Activated naive CD4-positive, alpha-beta T cell treated with anti-CD3 and anti-CD28 coated beads, Interleukin-2, amount 10 ng/mL, durations not matched to agents 7 days and 5 days (primary cell): ENCODE results near the gene SLC40A1.

Experiments
- CTCF ChIA-PET: fragments of 350-600 bp; sonication (Branson Sonifier 250); formaldehyde crosslinking; loops from one replicate; lab custom pipeline; 2021; ENCODE audit warnings: antibody characterized with exemption; lab: Charles Lee
- DNase-seq: peaks from one replicate; pipeline ENCODE4 v3.0.0-alpha.2; 2020
- H3K27ac Mint-ChIP-seq: one replicate; pipeline ENCODE4 v1.8.0; 2021; ENCODE audit warnings: mild to moderate bottlenecking, moderate library complexity, mixed read lengths
- H3K27me3 Mint-ChIP-seq: one replicate; pipeline ENCODE4 v1.8.0; 2021; ENCODE audit warnings: mild to moderate bottlenecking, mixed read lengths
- H3K36me3 Mint-ChIP-seq: one replicate; pipeline ENCODE4 v1.8.0; 2021; ENCODE audit warnings: mixed read lengths
- H3K4me1 Mint-ChIP-seq: one replicate; pipeline ENCODE4 v1.8.0; 2021; ENCODE audit warnings: mixed read lengths
- H3K4me3 Mint-ChIP-seq: one replicate; pipeline ENCODE4 v1.8.0; 2021; ENCODE audit warnings: mild to moderate bottlenecking, moderate library complexity, mixed read lengths
- H3K9me3 Mint-ChIP-seq: one replicate; pipeline ENCODE4 v1.8.0; 2021; ENCODE audit warnings: mixed read lengths

Gene SLC40A1

GRCh38 chr2:189548666-189549448, 31.7 kb downstream of the SLC40A1 start:
- Mint-ChIP-seq H3K4me1 (no peaks in the 10 kb centered on the region), H3K27ac (no peak overlapping the region), H3K27me3 (no peaks in the 10 kb centered on the region), H3K9me3 (no peaks in the 10 kb centered on the region), H3K4me3 (no peak overlapping the region), H3K36me3 (no peaks in the 10 kb centered on the region)
- DNase-seq = no peak
- CTCF ChIA-PET = interaction anchor here (0.7 kb wide), 1 partner anchor 1064 kb away, joined by 7 read pairs; no protein-coding TSS in a partner anchor

- H3K27me3 Mint-ChIP-seq = no peaks in the 10 kb centered on the region
- CTCF ChIA-PET = no interaction called here
- no peaks in the 10 kb centered on the region for H3K9me3 Mint-ChIP-seq
- DNase-seq = no peak
- H3K4me3 Mint-ChIP-seq = no peak overlapping the region
- H3K36me3 Mint-ChIP-seq = no peaks in the 10 kb centered on the region
- no peak overlapping the region for H3K27ac Mint-ChIP-seq
- no peaks in the 10 kb centered on the region for H3K4me1 Mint-ChIP-seq
These were observed 35.2 kb downstream of the SLC40A1 start for GRCh38 chr2:189545418-189545817.

GRCh38 chr2:189544318-189545042, 36.1 kb downstream of the SLC40A1 start:
- H3K27me3 Mint-ChIP-seq = no peaks in the 10 kb centered on the region
- H3K4me1 Mint-ChIP-seq = no peaks in the 10 kb centered on the region
- CTCF ChIA-PET = no interaction called here

GRCh38 chr2:189543367-189543766, 37.2 kb downstream of the SLC40A1 start:
- CTCF ChIA-PET = no interaction called here
- Mint-ChIP-seq H3K27ac (no peak overlapping the region), H3K9me3 (no peaks in the 10 kb centered on the region), H3K4me3 (no peak overlapping the region), H3K4me1 (no peaks in the 10 kb centered on the region), H3K27me3 (no peaks in the 10 kb centered on the region), H3K36me3 (no peaks in the 10 kb centered on the region)
- no peak for DNase-seq

More at GRCh38 chr2:189544318-189545042, 36.1 kb downstream of the SLC40A1 start:
- no peaks in the 10 kb centered on the region for H3K36me3 Mint-ChIP-seq
- no peaks in the 10 kb centered on the region for H3K9me3 Mint-ChIP-seq
- H3K27ac Mint-ChIP-seq = no peak overlapping the region
- H3K4me3 Mint-ChIP-seq = no peak overlapping the region
- no peak for DNase-seq

GRCh38 chr2:189542145-189542882, 38.3 kb downstream of the SLC40A1 start:
- H3K27ac Mint-ChIP-seq = no peak overlapping the region
- H3K27me3 Mint-ChIP-seq = no peaks in the 10 kb centered on the region
- DNase-seq = no peak
- H3K4me1 Mint-ChIP-seq = no peaks in the 10 kb centered on the region
- H3K9me3 Mint-ChIP-seq = no peaks in the 10 kb centered on the region
- no peak overlapping the region for H3K4me3 Mint-ChIP-seq
- no peaks in the 10 kb centered on the region for H3K36me3 Mint-ChIP-seq
- CTCF ChIA-PET = interaction anchor here (0.9 kb wide), 1 partner anchor 10 kb away, joined by 3 read pairs; no protein-coding TSS in a partner anchor

- CTCF ChIA-PET = interaction anchor here (0.9 kb wide), 1 partner anchor 9 kb away, joined by 3 read pairs; no protein-coding TSS in a partner anchor
- Mint-ChIP-seq H3K36me3 (no peaks in the 10 kb centered on the region), H3K27me3 (no peaks in the 10 kb centered on the region)
These were observed 39.0 kb downstream of the SLC40A1 start for GRCh38 chr2:189541591-189541990.

GRCh38 chr2:189540551-189540950, 40.0 kb downstream of the SLC40A1 start:
- Mint-ChIP-seq H3K4me3 (no peak overlapping the region), H3K27me3 (peaks cover 4% of the 10 kb centered on the region), H3K27ac (no peak overlapping the region), H3K36me3 (no peaks in the 10 kb centered on the region), H3K4me1 (no peaks in the 10 kb centered on the region), H3K9me3 (no peaks in the 10 kb centered on the region)
- CTCF ChIA-PET = no interaction called here
- DNase-seq = no peak

More at GRCh38 chr2:189541591-189541990, 39.0 kb downstream of the SLC40A1 start:
- DNase-seq = no peak
- Mint-ChIP-seq H3K4me3 (no peak overlapping the region), H3K4me1 (no peaks in the 10 kb centered on the region), H3K27ac (no peak overlapping the region), H3K9me3 (no peaks in the 10 kb centered on the region)

- DNase-seq = no peak
- H3K27ac Mint-ChIP-seq = no peak overlapping the region
- H3K4me1 Mint-ChIP-seq = no peaks in the 10 kb centered on the region
- H3K4me3 Mint-ChIP-seq = no peak overlapping the region
- H3K27me3 Mint-ChIP-seq = peaks cover 4% of the 10 kb centered on the region
- no peaks in the 10 kb centered on the region for H3K36me3 Mint-ChIP-seq
- CTCF ChIA-PET = no interaction called here
- no peaks in the 10 kb centered on the region for H3K9me3 Mint-ChIP-seq
These were observed 42.2 kb downstream of the SLC40A1 start for GRCh38 chr2:189538402-189538801.

GRCh38 chr2:189536830-189537229, 43.8 kb downstream of the SLC40A1 start:
- Mint-ChIP-seq H3K27ac (no peak overlapping the region), H3K9me3 (no peaks in the 10 kb centered on the region), H3K36me3 (no peaks in the 10 kb centered on the region), H3K27me3 (peaks cover 4% of the 10 kb centered on the region), H3K4me3 (no peak overlapping the region), H3K4me1 (no peaks in the 10 kb centered on the region)
- DNase-seq = no peak
- CTCF ChIA-PET = no interaction called here

- Mint-ChIP-seq H3K4me3 (no peak overlapping the region), H3K27ac (no peak overlapping the region), H3K27me3 (peaks cover 4% of the 10 kb centered on the region), H3K36me3 (no peaks in the 10 kb centered on the region), H3K4me1 (no peaks in the 10 kb centered on the region), H3K9me3 (no peaks in the 10 kb centered on the region)
- DNase-seq = no peak
- CTCF ChIA-PET = no interaction called here
These were observed 45.4 kb downstream of the SLC40A1 start for GRCh38 chr2:189534854-189535832.

- Mint-ChIP-seq H3K27ac (no peak overlapping the region), H3K27me3 (peaks cover 4% of the 10 kb centered on the region), H3K9me3 (no peaks in the 10 kb centered on the region), H3K36me3 (no peaks in the 10 kb centered on the region), H3K4me3 (no peak overlapping the region), H3K4me1 (no peaks in the 10 kb centered on the region)
- DNase-seq = no peak
- CTCF ChIA-PET = no interaction called here
These were observed 47.1 kb downstream of the SLC40A1 start for GRCh38 chr2:189533288-189534035.

GRCh38 chr2:189530965-189531637, 49.5 kb downstream of the SLC40A1 start:
- H3K27me3 Mint-ChIP-seq = peaks cover 8% of the 10 kb centered on the region
- no peaks in the 10 kb centered on the region for H3K36me3 Mint-ChIP-seq
- H3K4me3 Mint-ChIP-seq = no peak overlapping the region
- H3K27ac Mint-ChIP-seq = no peak overlapping the region
- CTCF ChIA-PET = no interaction called here
- no peak for DNase-seq
- no peaks in the 10 kb centered on the region for H3K4me1 Mint-ChIP-seq
- no peaks in the 10 kb centered on the region for H3K9me3 Mint-ChIP-seq
